ENCODE results near the gene STAT4.

STAT4 gene

DNA sequence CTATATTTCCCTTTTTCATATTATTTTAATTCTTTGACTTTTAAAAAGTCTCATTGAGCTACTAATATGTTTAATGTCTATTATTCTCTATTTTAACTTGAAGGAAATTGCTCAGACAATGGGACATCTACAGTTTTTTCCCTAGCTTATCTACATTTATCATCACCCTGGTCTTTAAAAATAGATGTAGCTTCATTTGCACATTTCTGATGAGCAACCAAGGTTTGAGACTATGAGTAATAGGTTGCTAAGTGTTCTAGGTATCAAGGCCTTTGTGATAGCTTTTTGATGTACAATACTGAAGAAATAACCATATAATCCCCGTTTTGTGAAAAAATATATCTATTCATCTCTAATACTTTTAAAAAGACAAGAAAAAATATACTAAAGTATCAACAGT is 47.0 kb downstream of the STAT4 start:
- intact Hi-C loops (cut with DNase I), result no loop called here
- DNase-seq, result no peak

GRCh38 chr2:191100216-191100615 is 50.6 kb downstream of the STAT4 start:
- DNase-seq, result no peak
- intact Hi-C loops (cut with DNase I), result no loop called here

GRCh38 chr2:191087311-191087710 is 63.5 kb downstream of the STAT4 start:
- intact Hi-C loops (cut with DNase I), result no loop called here
- no peak for DNase-seq

DNA sequence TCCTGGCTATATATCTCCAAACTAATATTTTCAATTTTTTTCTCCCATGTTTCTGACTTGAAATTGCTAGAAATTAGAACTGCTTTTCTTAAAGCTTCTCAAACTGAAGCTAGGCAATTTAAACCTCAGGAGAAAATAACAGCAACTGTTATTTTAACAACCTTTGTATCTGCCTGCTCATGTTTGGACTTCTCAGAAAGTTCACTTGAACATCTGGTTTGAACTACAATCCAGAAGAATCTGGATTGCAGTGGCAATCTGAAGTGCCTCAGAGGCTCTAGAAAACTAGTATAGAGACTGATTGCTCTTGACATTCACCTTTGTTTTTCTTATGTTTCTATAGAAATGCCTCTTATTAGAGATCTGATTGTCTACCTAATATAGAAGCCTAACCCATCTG is 64.1 kb downstream of the STAT4 start:
- intact Hi-C loops (cut with DNase I), result no loop called here
- no peak for DNase-seq

DNA sequence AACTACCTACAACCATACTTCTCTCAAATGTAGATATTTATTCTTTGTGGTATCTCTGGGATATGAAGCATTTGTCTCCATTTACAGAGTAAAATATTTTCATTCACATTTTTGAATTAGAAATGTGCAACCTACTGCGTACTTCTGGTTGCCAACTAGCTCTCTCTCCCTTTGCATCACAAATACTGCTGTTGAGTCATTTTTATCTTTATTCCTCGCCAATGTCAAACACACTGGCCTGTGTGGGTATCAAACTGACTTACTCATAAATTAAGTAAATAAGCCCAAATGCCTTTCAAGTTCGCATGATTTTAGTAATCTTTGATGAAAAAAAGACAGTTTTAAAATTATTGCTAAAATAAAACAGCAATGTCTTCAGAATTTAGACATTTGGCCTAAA is 67.3 kb downstream of the STAT4 start:
- no peak for DNase-seq
- intact Hi-C loops (cut with DNase I), result no loop called here

GRCh38 chr2:191082321-191082720 is 68.5 kb downstream of the STAT4 start:
- intact Hi-C loops (cut with DNase I), result no loop called here
- DNase-seq, result no peak

DNA sequence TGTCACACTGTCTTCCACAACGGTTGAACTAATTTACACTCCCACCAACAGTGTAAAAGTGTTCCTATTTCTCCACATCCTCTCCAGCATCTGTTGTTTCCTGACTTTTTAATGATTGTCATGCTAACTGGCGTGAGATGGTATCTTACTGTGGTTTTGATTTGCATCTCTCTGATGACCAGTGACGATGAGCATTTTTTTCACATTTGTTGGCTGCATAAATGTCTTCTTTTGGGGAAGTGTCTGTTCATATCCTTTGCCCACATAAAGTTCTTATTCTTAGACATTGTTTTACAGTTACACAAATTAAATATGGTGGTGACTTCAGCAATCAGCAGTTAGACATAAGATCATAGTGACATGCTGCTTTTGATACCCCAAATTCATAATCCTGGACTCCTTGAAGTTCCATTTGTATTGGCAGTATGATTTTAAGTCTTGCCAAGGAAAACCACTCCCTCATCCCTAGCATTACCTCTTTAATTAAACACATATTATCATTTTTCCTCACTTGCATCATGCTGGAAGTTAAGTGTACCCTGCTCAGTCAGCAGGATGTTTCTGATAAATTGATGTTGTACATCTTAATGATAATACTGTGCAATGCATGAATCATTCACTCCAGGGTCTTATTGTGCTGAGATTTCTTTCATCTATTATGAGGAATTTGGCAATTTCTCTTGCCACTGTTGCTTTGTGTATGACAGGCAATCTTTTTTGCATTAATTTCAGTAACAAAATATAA is 69.2 kb downstream of the STAT4 start:
- intact Hi-C loops (cut with DNase I), result no loop called here
- DNase-seq, result no peak

- intact Hi-C loops (cut with DNase I), result no loop called here
- no peak for DNase-seq
Measured at GRCh38 chr2:191078165-191078867, 72.5 kb downstream of the STAT4 start.

DNA sequence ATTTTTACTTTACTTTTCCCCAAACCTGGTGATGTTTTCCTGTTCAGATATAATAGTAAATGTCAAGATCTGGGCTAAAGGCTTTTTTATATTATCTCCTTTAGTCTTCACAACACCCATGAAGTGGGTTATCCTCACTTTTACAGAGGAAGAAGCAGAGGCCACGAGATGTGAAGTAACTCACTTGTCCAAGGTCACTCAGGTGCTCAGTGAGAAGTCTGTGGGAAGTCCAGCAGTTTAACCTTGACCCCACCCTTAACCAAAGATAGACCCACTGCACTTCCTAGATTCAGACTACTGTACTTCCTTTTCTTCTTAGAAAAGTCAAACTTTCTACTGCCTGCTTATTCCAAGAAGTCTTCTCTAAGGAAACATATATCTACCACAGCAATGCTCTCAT is 80.5 kb downstream of the STAT4 start:
- intact Hi-C loops (cut with DNase I), result no loop called here
- no peak for DNase-seq

DNA sequence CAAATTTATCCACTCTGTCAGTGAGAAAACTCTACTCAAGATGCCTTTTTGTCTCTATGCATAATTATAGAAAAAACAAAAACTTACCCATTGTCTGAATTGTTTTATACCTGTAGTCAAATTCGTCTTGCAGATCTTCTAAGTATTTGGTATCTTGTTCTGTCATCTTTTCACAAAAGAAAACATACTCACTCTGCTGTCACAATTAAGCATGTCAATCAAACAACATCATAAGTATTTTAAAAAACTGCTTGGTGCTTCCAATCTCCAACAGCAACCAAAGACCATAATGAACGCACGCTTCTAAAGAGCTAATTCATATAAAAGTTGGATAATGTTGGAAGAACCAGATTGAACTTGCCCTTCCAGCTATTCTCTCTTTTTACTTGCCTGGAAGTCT is 81.2 kb downstream of the STAT4 start:
- DNase-seq, result no peak
- intact Hi-C loops (cut with DNase I), result no loop called here

DNA sequence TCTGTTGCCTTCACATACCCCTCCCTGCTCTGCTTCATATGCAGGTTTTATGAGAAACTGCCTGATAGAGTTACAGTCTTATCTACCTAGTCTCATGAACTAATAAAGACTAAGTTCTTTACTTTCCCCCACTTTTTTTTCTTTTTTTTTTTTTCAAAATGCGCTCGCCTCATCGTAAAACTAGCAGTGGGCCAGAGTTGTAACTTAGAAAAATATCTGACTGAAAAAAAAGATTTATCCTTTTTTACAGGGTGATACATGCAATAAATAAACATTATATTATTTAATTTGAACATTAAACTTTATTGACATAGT is 83.9 kb downstream of the STAT4 start:
- intact Hi-C loops (cut with DNase I), result no loop called here
- DNase-seq, result no peak

GRCh38 chr2:191066197-191066918 is 84.4 kb downstream of the STAT4 start:
- DNase-seq, result no peak
- intact Hi-C loops (cut with DNase I), result no loop called here

GRCh38 chr2:191065785-191066184 is 85.0 kb downstream of the STAT4 start:
- intact Hi-C loops (cut with DNase I), result no loop called here
- DNase-seq, result no peak

DNA sequence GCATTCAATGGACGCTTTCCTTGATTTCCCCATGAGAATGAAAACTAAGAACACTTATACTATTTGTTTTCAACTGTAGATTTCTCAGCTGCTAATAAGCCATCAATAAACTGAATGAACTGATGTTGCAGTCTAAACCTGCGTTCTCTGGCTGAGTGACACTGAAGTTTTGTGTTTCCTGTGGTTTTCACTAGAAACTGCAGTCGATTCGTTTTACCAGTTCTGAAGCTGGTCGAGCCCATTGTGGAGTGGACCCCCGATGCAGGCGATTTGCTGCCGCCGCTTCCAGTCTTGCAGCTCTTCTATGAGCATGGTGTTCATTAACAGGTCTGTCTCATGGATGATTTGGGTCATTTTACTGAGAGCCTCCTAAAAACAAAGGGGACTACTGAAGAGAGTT is 86.2 kb downstream of the STAT4 start:
- DNase-seq, result no peak
- intact Hi-C loops (cut with DNase I), result no loop called here

DNA sequence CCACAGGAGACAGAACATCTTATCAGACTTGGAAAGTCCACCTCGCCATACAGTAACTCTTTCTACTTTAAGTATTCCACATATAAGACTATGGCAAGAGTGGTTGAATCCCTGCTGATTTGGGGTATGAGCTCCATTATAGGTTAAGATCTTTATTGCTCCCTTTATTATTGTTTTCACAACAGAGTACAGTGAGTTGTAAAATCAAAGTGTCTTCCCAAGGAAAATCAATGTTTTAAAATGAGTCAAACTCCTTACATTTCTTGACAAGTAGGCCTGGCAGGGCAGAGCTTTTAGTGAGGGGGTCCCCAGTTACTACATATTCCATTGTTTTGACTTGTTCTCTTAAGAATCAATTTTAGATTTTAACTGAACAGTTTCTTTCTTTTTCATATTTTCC is 87.2 kb downstream of the STAT4 start:
- DNase-seq, result no peak
- intact Hi-C loops (cut with DNase I), result no loop called here

- intact Hi-C loops (cut with DNase I), result no loop called here
Measured at GRCh38 chr2:191061381-191061980, 89.3 kb downstream of the STAT4 start.

GRCh38 chr2:191059308-191059707 is 91.5 kb downstream of the STAT4 start:
- intact Hi-C loops (cut with DNase I), result no loop called here
- DNase-seq, result no peak

More at GRCh38 chr2:191061381-191061980, 89.3 kb downstream of the STAT4 start:
- DNase-seq, result no peak

DNA sequence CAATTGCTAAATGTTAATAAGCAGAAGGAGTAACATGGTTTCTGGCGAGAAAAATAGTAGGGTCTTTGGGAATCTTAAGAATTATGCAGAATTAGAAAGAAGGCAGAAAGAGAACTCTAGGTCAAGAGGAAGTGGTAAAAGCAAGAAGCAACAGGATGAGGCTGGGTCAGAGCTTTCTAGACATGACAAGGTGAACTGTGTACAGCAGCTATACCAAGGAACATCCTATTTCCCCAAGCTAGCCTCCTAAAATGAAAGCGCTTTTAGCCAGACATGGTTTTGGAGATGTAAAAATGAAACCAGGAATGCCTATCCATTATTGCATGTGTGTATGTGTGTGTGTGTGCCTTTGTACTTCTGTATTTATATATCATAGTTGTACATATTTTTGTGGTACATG is 94.6 kb downstream of the STAT4 start:
- intact Hi-C loops (cut with DNase I), result no loop called here
- DNase-seq, result no peak

DNA sequence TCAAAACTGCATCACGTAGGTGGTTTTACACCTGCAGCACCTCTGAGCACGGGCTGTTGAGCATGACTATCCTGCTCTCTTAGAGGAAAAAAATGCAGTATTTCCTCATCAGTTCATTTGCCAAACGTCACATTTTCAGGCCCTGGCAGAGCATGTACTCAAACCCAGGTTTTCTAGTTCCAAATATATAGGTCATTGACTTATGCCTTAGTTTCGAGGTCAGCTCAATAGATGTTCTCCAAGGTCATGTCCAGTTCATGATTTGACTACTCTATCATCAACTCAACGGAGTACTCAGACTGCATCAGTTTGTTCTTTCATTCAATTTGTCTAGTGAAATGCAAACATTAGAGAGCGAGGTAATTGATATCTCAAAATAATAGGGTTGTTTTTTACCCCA is 97.5 kb downstream of the STAT4 start:
- peak in 1 of 10 donors; percentile 20 for DNase-seq
- intact Hi-C loops (cut with DNase I), result loop anchor here (2.0 kb wide), 1 partner anchor 98 kb away; the partner anchor contains the start of gene STAT4

- intact Hi-C loops (cut with DNase I), result loop anchor here (2.0 kb wide), 1 partner anchor 99 kb away; the partner anchor contains the start of gene STAT4
- no peak for DNase-seq
Measured at GRCh38 chr2:191051825-191052778, 98.7 kb downstream of the STAT4 start.
